K562 (cell line): Measurements from ENCODE around the gene ZNF346. TPM values are rescaled to one million over a fixed set of nuclear protein-coding genes. Genes with fewer than 3 reads are reported as not detected.

Source experiments
- ELK1 ChIP-seq: sonication (generic); formaldehyde crosslinking; IDR thresholded peaks from 2 replicates; pipeline ENCODE4 v1.8.1; 2022; ENCODE audit warnings: missing genetic modification reagents
- ETV6 ChIP-seq, 3 experiments: fragments of 150-350 bp in 1 of 3; sonication (generic) in 1 of 3; formaldehyde crosslinking in 1 of 3; IDR thresholded peaks; 2 replicates each; pipeline versions ENCODE4 v1.6.1 to v1.8.0; 2014 to 2022; ENCODE audit warnings: borderline replicate concordance in 2 of 3, low read depth in 2 of 3, antibody characterized with exemption in 1 of 3, low read length in 1 of 3, mild to moderate bottlenecking in 1 of 3, missing genetic modification reagents in 1 of 3
- HMGN3 ChIP-seq: IDR thresholded peaks from 2 replicates; pipeline ENCODE4 v1.6.1; 2011; ENCODE audit warnings: borderline replicate concordance, low read depth, mild to moderate bottlenecking, mixed read lengths, low read length; ENCODE audit not compliant: insufficient read length; ENCODE audit errors: extremely low read depth
- HMGXB4 ChIP-seq: sonication (generic); formaldehyde crosslinking; IDR thresholded peaks from 2 replicates; pipeline ENCODE4 v1.8.1; 2023; ENCODE audit warnings: mild to moderate bottlenecking, missing genetic modification reagents
- OTX1 ChIP-seq: fragments of 450-650 bp; formaldehyde crosslinking; IDR thresholded peaks from 2 replicates; pipeline ENCODE4 v1.4.0; 2022; ENCODE audit warnings: mild to moderate bottlenecking
- RB1 ChIP-seq: fragments of 450-650 bp; IDR thresholded peaks from 2 replicates; pipeline ENCODE4 v1.6.1; 2017; ENCODE audit warnings: low read depth, mild to moderate bottlenecking
- TBL1XR1 ChIP-seq, 2 experiments: IDR thresholded peaks; 2 replicates each; pipeline ENCODE4 v1.6.1; 2012; ENCODE audit warnings: improper control_type of control experiment in 2 of 2, low read length in 2 of 2, mild to moderate bottlenecking in 1 of 2
- TRIM25 ChIP-seq: fragments of 450-650 bp; IDR thresholded peaks from 2 replicates; pipeline ENCODE4 v1.7.0; 2016; ENCODE audit warnings: borderline replicate concordance
- ZBTB9 ChIP-seq: fragments of 450-650 bp; formaldehyde crosslinking; IDR thresholded peaks from 2 replicates; pipeline ENCODE4 v1.4.0; 2020; ENCODE audit warnings: mild to moderate bottlenecking, moderate library complexity
- ZFP91 ChIP-seq: sonication (generic); formaldehyde crosslinking; IDR thresholded peaks from 2 replicates; pipeline ENCODE4 v1.8.0; 2022; ENCODE audit warnings: mild to moderate bottlenecking, missing genetic modification reagents
- ZNF436 ChIP-seq: fragments of 250-450, 450-650 bp; sonication (Bioruptor Pico); formaldehyde crosslinking; IDR thresholded peaks from 2 replicates; pipeline ENCODE4 v1.7.0; 2020; ENCODE audit warnings: mild to moderate bottlenecking
- polyA plus RNA-seq, 8 experiments: library from polyadenylated mRNA; depleted of rRNA in 4 of 8; stranded (reverse) in 5 of 8; unstranded in 3 of 8; fragments of >200 nt; fragmentation: Nextera tagmentation in 2 of 8; fragmentation: Illumina TruSeq in 1 of 8; extraction: Ambion mirVana in 2 of 8; extraction: Trizol in 1 of 8; gene quantifications; 2 replicates each; pipeline versions ENCODE4 v1.2.1 to v1.2.3, GENCODE V29; 2011 to 2014; ENCODE audit warnings: inconsistent platforms in 1 of 8, missing spikeins in 1 of 8
- total RNA-seq, 7 experiments: library from RNA; depleted of rRNA in 6 of 7; stranded (reverse); fragments of >200 nt in 6 of 7; fragmentation: Illumina TruSeq in 2 of 7; extraction: Trizol in 2 of 7; gene quantifications; 2 replicates each; pipeline versions ENCODE4 v1.2.1 to v1.2.3, GENCODE V29; 2011 to 2021; ENCODE audit warnings: low replicate concordance in 1 of 7

The ZNF346 gene
- total and polyA plus RNA-seq, 9 of the 15 experiments (the other 6 are each of a cell fraction or from before 2014, with no cell fraction given), result 5.0 to 25.1 (median 20.1) TPM

GRCh38 chr5:177116631-177117373, 94.3 kb downstream of the ZNF346 start (continued):
- TF ChIP-seq ZFP91 (CRISPR knock-in tag) (peak; percentile 80; the same call in 1 of the 2 replicates), ZBTB9 (CRISPR knock-in tag) (0 out of 2 replicates have a peak, but pooled peaks have one; percentile 21), OTX1 (CRISPR knock-in tag) (no peak), TBL1XR1 (IDR thresholded peaks at IDR 0.05; ENCODE audit: low read length in 2 of 2) (no peak), TRIM25 (no peak), RB1 (peak; percentile 47; the same call in 1 of the 2 replicates), HMGXB4 (CRISPR knock-in tag) (peak; percentile 93; the same call in 1 of the 2 replicates), ZNF436 (no peak), ELK1 (CRISPR knock-in tag) (no peak), HMGN3 (peak; percentile 33), ETV6 (IDR thresholded peaks at IDR 0.05; ENCODE audit: borderline replicate concordance in 1 of 2, low read depth in 2 of 2, low read length in 1 of 2) (no peak), ETV6 (CRISPR knock-in tag; IDR thresholded peaks at IDR 0.05; ENCODE audit: borderline replicate concordance) (peak; percentile 99; the same call in 1 of the 2 replicates)
